ENCODE measurements around the gene MYCT1. TPM values are rescaled to one million over a fixed set of nuclear protein-coding genes. Genes with fewer than 3 reads are reported as not detected.
A peak's percentile ranks its signal among the peaks of the same experiment; 100 is the strongest.

MYCT1 gene
- total and polyA plus RNA-seq, 2 of the 8 experiments (the other 6 are each of a cell fraction or from before 2014, with no cell fraction given), result 0.39 to 3.3 TPM

- Histone ChIP-seq H3K9ac (replicated peaks in 1 of 4; ENCODE audit: extremely low read depth in 1 of 4, low read depth in 3 of 4, low read length in 3 of 4) (no peak overlapping the region), H3K56ac (replicated peaks; ENCODE audit: insufficient read length, low read depth, low read length) (no peak overlapping the region), H3K4ac (replicated peaks; ENCODE audit: insufficient read length, low read depth, low read length) (no peak overlapping the region), H4K8ac (ENCODE audit: extremely low read depth, insufficient read depth, low read length) (0 out of 2 replicates have a peak overlapping the region, but pooled peaks have one; percentile 39), H3K79me2 (ENCODE audit: control insufficient read depth in 1 of 2, insufficient read depth in 2 of 2, low read length in 2 of 2) (no peaks in the 10 kb centered on the region), H3K4me2 (ENCODE audit: insufficient read depth in 1 of 2, low read depth in 2 of 2, low read length in 2 of 2) (no peak overlapping the region), H3K36me3 (ENCODE audit: control insufficient read depth in 2 of 4, insufficient read depth in 4 of 4, low read length in 3 of 4) (no peaks in the 10 kb centered on the region), H3K27ac (ENCODE audit: low read depth, low read length) (no peak overlapping the region), H3K4me1 (replicated peaks in 1 of 4; ENCODE audit: control insufficient read depth in 3 of 4, insufficient read depth in 4 of 4, low read length in 3 of 4) (peaks cover 0 to 14% (median 5%) of the 10 kb centered on the region in 4 experiments; a peak in 2 of 7 replicates), H3K23me2 (ENCODE audit: low read depth, low read length) (0 out of 2 replicates have a peak, but pooled peaks cover 1% of the 10 kb centered on the region), H2AK5ac (ENCODE audit: low read depth, low read length) (no peak overlapping the region; the same call in 1 of the 2 replicates), H2AFZ (ENCODE audit: low read length) (0 out of 2 replicates have a peak overlapping the region, but pooled peaks have one; percentile 26), H4K5ac (ENCODE audit: insufficient read length, low read depth, low read length) (no peak overlapping the region), H3K79me1 (ENCODE audit: low read depth, low read length) (no peaks in the 10 kb centered on the region), H2BK20ac (ENCODE audit: low read length) (0 out of 2 replicates have a peak overlapping the region, but pooled peaks have one; percentile 13), H3K9me3 (ENCODE audit: insufficient read depth in 2 of 2, low read depth in 1 of 2, low read length in 1 of 2) (no peaks in the 10 kb centered on the region), H4K20me1 (replicated peaks in 1 of 2; ENCODE audit: control insufficient read depth in 1 of 2, insufficient read depth in 2 of 2, low read length in 2 of 2) (no peaks in the 10 kb centered on the region), H3K4me3 (ENCODE audit: extremely low read depth in 1 of 4, insufficient read depth in 2 of 4, low read depth in 3 of 4, low read length in 4 of 4) (no peak overlapping the region), H4K91ac (replicated peaks; ENCODE audit: insufficient read length, low read length) (no peak overlapping the region), H3K27me3 (replicated peaks in 1 of 4; ENCODE audit: control insufficient read depth in 3 of 4, extremely low read depth in 1 of 4, insufficient read depth in 3 of 4, low read length in 3 of 4) (no peaks in the 10 kb centered on the region), H2BK5ac (ENCODE audit: low read depth, low read length) (no peak overlapping the region), H2BK15ac (ENCODE audit: low read length) (no peak overlapping the region), H3K18ac (ENCODE audit: extremely low read depth, low read length) (no peak overlapping the region), H2BK12ac (ENCODE audit: low read depth, low read length) (no peak overlapping the region), H3K23ac (ENCODE audit: insufficient read length) (no peak overlapping the region), H2BK120ac (replicated peaks; ENCODE audit: low read depth, low read length) (no peak overlapping the region), H3K14ac (ENCODE audit: insufficient read length) (no peak overlapping the region)
- 93 to 100% methylated on average over 2 to 12 of the region's 12 CpGs for WGBS, 2 experiments (ENCODE audit: extremely low coverage in 1 of 2, insufficient coverage in 1 of 2, insufficient read length in 1 of 2, insufficient replicate concordance in 2 of 2, low coverage in 1 of 2, low lambda C conversion rate in 2 of 2, missing lambda C conversion rate in 1 of 2)
- ChIA-PET POLR2A (ENCODE audit: partially characterized antibody) (interaction anchor here (1.1 kb wide), 1 partner anchor 16 kb away, joined by 3 read pairs; no protein-coding TSS in a partner anchor), CTCF (ENCODE audit: partially characterized antibody) (interaction anchor here (0.6 to 1.4 kb wide), 5 partner anchors 15 to 201 kb away, joined by 3 to 4 read pairs (median 3); no protein-coding TSS in a partner anchor)
- no peak for FAIRE-seq
- TF ChIP-seq, protein P1, sequence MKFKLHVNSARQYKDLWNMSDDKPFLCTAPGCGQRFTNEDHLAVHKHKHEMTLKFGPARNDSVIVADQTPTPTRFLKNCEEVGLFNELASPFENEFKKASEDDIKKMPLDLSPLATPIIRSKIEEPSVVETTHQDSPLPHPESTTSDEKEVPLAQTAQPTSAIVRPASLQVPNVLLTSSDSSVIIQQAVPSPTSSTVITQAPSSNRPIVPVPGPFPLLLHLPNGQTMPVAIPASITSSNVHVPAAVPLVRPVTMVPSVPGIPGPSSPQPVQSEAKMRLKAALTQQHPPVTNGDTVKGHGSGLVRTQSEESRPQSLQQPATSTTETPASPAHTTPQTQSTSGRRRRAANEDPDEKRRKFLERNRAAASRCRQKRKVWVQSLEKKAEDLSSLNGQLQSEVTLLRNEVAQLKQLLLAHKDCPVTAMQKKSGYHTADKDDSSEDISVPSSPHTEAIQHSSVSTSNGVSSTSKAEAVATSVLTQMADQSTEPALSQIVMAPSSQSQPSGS (IDR thresholded peaks at IDR 0.05; ENCODE audit: low read length), result no peak
- no peak for TF ChIP-seq SUZ12 (IDR thresholded peaks at IDR 0.05; ENCODE audit: low read length)
- no peak for TF ChIP-seq POLR2A (IDR thresholded peaks at IDR 0.05; ENCODE audit: control extremely low read depth in 1 of 2, low read depth in 2 of 2, low read length in 2 of 2)
- no peak for TF ChIP-seq BCL11A (IDR thresholded peaks at IDR 0.05; ENCODE audit: low read depth in 2 of 2, low read length in 2 of 2)
- TF ChIP-seq EP300 (IDR thresholded peaks at IDR 0.05; ENCODE audit: borderline replicate concordance in 1 of 2, low read depth in 2 of 2, low read length in 2 of 2), result no peak
- TF ChIP-seq TBP (IDR thresholded peaks at IDR 0.05; ENCODE audit: low read depth, low read length), result no peak
- TF ChIP-seq, protein P2, sequence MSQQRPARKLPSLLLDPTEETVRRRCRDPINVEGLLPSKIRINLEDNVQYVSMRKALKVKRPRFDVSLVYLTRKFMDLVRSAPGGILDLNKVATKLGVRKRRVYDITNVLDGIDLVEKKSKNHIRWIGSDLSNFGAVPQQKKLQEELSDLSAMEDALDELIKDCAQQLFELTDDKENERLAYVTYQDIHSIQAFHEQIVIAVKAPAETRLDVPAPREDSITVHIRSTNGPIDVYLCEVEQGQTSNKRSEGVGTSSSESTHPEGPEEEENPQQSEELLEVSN (IDR thresholded peaks at IDR 0.05), result no peak
- TF ChIP-seq SP2 (IDR thresholded peaks at IDR 0.05; ENCODE audit: low read length), result no peak
- no peak for DNase-seq (ENCODE audit: low read depth in 1 of 2, low spot score in 2 of 2)
Observed at GRCh38 chr6:152685819-152686218, 11.9 kb upstream of the MYCT1 start.
